T-cell (primary cell): ENCODE data around the gene OR6Q1. TPM values are rescaled to one million over a fixed set of nuclear protein-coding genes. Genes with fewer than 3 reads are reported as not detected.
"Not testable (repeated sequence)": the region's sequence is repeated elsewhere in the genome, so short reads cannot be mapped to it uniquely, and the experiment has no call there.

ENCODE experiments used
- ATAC-seq, 4 experiments: fragments of 200-7000 bp in 3 of 4; fragments of 150-1000 bp in 1 of 4; cut with Tn5 transposase; replicated peaks in 1 of 4; 1 replicate in 3 of 4; 2 replicates in 1 of 4; pipeline ENCODE4 v1.10.0; 2021; ENCODE audit warnings: moderate library complexity in 3 of 4, mild to moderate bottlenecking in 2 of 4, moderate number of reproducible peaks in 1 of 4
- CTCF ChIA-PET, 2 donors: fragments of 300-600 bp; sonication (Branson Sonifier 250); formaldehyde crosslinking; loops; one replicate each; lab custom pipeline; 2022; ENCODE audit warnings: antibody characterized with exemption in 2 of 2; lab: Charles Lee
- POLR2A ChIA-PET, 2 donors: fragments of 300-600 bp; sonication (Branson Sonifier 250); formaldehyde crosslinking; loops; one replicate each; lab custom pipeline; 2022; ENCODE audit warnings: antibody characterized with exemption in 2 of 2; lab: Charles Lee
- DNase-seq, 35 experiments: peaks; one replicate each; pipeline versions ENCODE4 v3.0.0 to v3.0.0-alpha.2; 2013 to 2023
- H3K27ac ChIP-seq: one replicate; pipeline ENCODE4 v1.5.1; 2013; ENCODE audit warnings: low read length
- H3K27me3 ChIP-seq, 2 experiments: replicated peaks in 1 of 2; 1 replicate in 1 of 2; 2 replicates in 1 of 2; pipeline versions ENCODE4 v1.6.1 to v1.7.0; 2013; ENCODE audit warnings: low read length in 1 of 2, mixed read lengths in 1 of 2; ENCODE audit not compliant: control insufficient read depth in 2 of 2, insufficient read depth in 2 of 2; ENCODE audit errors: extremely low read depth in 1 of 2
- H3K36me3 ChIP-seq, 2 donors: 1 replicate in 1 of 2; 2 replicates in 1 of 2; pipeline versions ENCODE4 v1.6.1 to v1.7.0; 2013; ENCODE audit warnings: low read length in 1 of 2; ENCODE audit not compliant: control insufficient read depth in 2 of 2, insufficient read depth in 1 of 2; ENCODE audit errors: extremely low read depth in 1 of 2
- H3K4me1 ChIP-seq, 2 experiments: 1 replicate in 1 of 2; 2 replicates in 1 of 2; pipeline versions ENCODE4 v1.6.1 to v1.7.0; 2013; ENCODE audit warnings: low read length in 2 of 2, mixed read lengths in 1 of 2; ENCODE audit not compliant: insufficient read depth in 2 of 2, control insufficient read depth in 1 of 2; ENCODE audit errors: extremely low read depth in 1 of 2
- H3K4me3 ChIP-seq, 2 donors: 1 replicate in 1 of 2; 2 replicates in 1 of 2; pipeline versions ENCODE4 v1.5.1 to v1.7.0; 2013; ENCODE audit warnings: mild to moderate bottlenecking in 2 of 2, low read length in 1 of 2, moderate library complexity in 1 of 2; ENCODE audit not compliant: control insufficient read depth in 1 of 2; ENCODE audit errors: extremely low read depth in 1 of 2
- H3K9me3 ChIP-seq: 2 replicates; pipeline ENCODE4 v1.7.0; 2013
- H3K27ac Mint-ChIP-seq, 2 donors: one replicate each; pipeline ENCODE4 v1.8.0; 2020 to 2021; ENCODE audit warnings: mild to moderate bottlenecking in 2 of 2, mixed read lengths in 2 of 2
- H3K27me3 Mint-ChIP-seq, 2 donors: one replicate each; pipeline ENCODE4 v1.8.0; 2021 to 2022; ENCODE audit warnings: mixed read lengths in 2 of 2
- H3K36me3 Mint-ChIP-seq: one replicate; pipeline ENCODE4 v1.8.0; 2021; ENCODE audit warnings: mixed read lengths
- H3K4me1 Mint-ChIP-seq, 3 donors: one replicate each; pipeline ENCODE4 v1.8.0; 2020 to 2022; ENCODE audit warnings: mixed read lengths in 3 of 3, mild to moderate bottlenecking in 1 of 3
- H3K4me3 Mint-ChIP-seq, 3 donors: one replicate each; pipeline ENCODE4 v1.8.0; 2020 to 2022; ENCODE audit warnings: mild to moderate bottlenecking in 3 of 3, mixed read lengths in 3 of 3, moderate library complexity in 3 of 3
- H3K9me3 Mint-ChIP-seq, 3 donors: one replicate each; pipeline ENCODE4 v1.8.0; 2020 to 2022; ENCODE audit warnings: mixed read lengths in 3 of 3
- WGBS: methylation state at CpG from one replicate; pipeline ENCODE4 v1.1.5; 2013; ENCODE audit warnings: missing lambda C conversion rate; ENCODE audit not compliant: insufficient coverage; 5-methylcytosine and 5-hydroxymethylcytosine counted together
- total RNA-seq, 35 experiments: library from RNA in 6 of 35; stranded (reverse) in 6 of 35; fragments of 120-200 nt in 1 of 35; gene quantifications; one replicate each; pipeline versions ENCODE4 v1.2.1 to v1.2.4 and lab custom pipeline; 2013 to 2026

The OR6Q1 gene, protein sequence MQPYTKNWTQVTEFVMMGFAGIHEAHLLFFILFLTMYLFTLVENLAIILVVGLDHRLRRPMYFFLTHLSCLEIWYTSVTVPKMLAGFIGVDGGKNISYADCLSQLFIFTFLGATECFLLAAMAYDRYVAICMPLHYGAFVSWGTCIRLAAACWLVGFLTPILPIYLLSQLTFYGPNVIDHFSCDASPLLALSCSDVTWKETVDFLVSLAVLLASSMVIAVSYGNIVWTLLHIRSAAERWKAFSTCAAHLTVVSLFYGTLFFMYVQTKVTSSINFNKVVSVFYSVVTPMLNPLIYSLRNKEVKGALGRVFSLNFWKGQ
- total RNA-seq (not detected), total RNA-seq (lab: John Stamatoyannopoulos, UW) (0 reads per million in 29 experiments)
- not detected for total RNA-seq (2013)

DNA sequence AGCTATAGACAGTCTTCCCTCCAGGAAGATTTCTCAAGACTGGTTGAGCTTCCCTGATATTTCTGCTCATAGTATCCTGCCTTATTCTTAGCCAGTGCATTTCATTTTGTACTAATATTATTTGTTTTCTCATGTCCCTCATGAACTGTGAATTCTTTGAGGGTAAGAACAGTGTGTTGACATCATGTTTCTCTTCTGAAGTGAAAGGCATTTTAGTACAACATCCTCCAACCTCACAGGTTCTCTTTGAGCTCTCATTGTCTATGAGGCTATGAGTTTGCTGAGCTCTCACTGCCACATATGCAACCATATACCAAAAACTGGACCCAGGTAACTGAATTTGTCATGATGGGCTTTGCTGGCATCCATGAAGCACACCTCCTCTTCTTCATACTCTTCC, at the start of gene OR6Q1:
Gene OR6Q1 (plus strand): TSS at position 301 of the 400 bp plus-strand sequence. CDS start 0 bp downstream, at position 301.
- no peak within 1 kb of the TSS for H3K4me3 Mint-ChIP-seq
- ATAC-seq (no peak), DNase-seq (no peak)
- H3K27ac Mint-ChIP-seq: no peak within 1 kb of the TSS
- Histone ChIP-seq H3K36me3 (no peaks in the 10 kb centered on the region), H3K27ac (no peak within 1 kb of the TSS), H3K4me3 (no peak within 1 kb of the TSS), H3K27me3 (no peaks in the 10 kb centered on the region), H3K4me1 (no peaks in the 10 kb centered on the region), H3K9me3 (no peaks in the 10 kb centered on the region)
- H3K36me3 Mint-ChIP-seq: no peaks in the 10 kb centered on the region
- ChIA-PET CTCF (no interaction called here), POLR2A (no interaction called here)
- H3K4me1 Mint-ChIP-seq: no peaks in the 10 kb centered on the region
- peaks cover 5 to 18% of the 10 kb centered on the region in 2 donors for H3K27me3 Mint-ChIP-seq
- peaks cover 0 to 12% (median 0%) of the 10 kb centered on the region in 3 donors for H3K9me3 Mint-ChIP-seq

DNA sequence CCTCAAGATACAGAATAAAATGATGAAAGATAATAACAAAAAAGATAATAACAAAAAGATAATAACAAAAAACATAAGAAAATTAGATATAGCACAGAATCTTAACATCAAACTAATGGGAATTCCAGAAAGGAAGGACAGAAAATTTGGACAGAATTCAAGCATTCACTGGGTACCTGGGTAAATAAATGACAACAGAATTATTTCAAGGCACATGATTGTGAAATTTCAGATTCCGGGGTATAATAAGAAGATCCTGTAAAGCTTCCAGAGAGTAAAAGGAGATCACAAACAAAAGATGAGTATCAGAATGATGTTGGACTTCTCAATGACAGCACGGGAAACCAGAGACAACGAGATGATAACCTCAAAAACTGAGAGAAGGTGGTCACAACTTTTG, 49.2 kb upstream of the OR6Q1 start:
- Histone ChIP-seq H3K4me3 (no peak overlapping the region), H3K4me1 (no peaks in the 10 kb centered on the region), H3K36me3 (no peaks in the 10 kb centered on the region), H3K27me3 (peaks cover 0 to 4% of the 10 kb centered on the region in 2 experiments), H3K27ac (no peak overlapping the region), H3K9me3 (no peaks in the 10 kb centered on the region)
- peaks cover 0 to 4% (median 0%) of the 10 kb centered on the region in 3 donors for H3K9me3 Mint-ChIP-seq
- ATAC-seq: no peak
- no peaks in the 10 kb centered on the region for H3K4me1 Mint-ChIP-seq
- WGBS: 83% methylated on average over 1 of the region's 3 CpGs
- DNase-seq: no peak
- H3K36me3 Mint-ChIP-seq: no peaks in the 10 kb centered on the region
- H3K27ac Mint-ChIP-seq: no peak overlapping the region
- ChIA-PET CTCF (no interaction called here), POLR2A (no interaction called here)
- peaks cover 9 to 10% of the 10 kb centered on the region in 2 donors for H3K27me3 Mint-ChIP-seq
- H3K4me3 Mint-ChIP-seq: no peak overlapping the region

DNA sequence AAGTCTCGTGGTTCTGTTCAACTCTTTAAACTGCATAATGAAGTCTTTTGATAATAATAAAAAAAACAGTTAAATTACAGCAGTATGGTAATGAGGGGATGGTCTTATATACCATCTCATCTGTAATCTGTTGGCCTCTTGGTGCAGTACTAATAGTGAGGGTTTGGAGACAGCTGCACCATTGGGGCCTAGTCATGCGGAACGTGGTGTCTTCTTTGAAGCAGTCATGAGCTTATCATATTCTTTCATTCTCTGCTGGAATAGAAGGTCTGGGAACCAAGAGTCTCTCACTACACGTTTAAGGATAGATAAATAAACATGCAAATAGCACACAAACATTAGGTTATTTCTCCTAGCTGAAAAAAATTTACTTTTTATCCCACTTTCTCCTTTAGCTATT, 48.0 kb upstream of the OR6Q1 start:
- ChIA-PET CTCF (no interaction called here), POLR2A (interaction anchor here in 1 of 2 donors (0.6 kb wide), 1 partner anchor 577 kb away, joined by 3 read pairs; no protein-coding TSS in a partner anchor)
- ATAC-seq (no peak), DNase-seq (no peak)
- Mint-ChIP-seq H3K27ac (no peak overlapping the region), H3K4me1 (no peaks in the 10 kb centered on the region), H3K9me3 (peaks cover 0 to 5% (median 4%) of the 10 kb centered on the region in 3 donors), H3K27me3 (peaks cover 9 to 10% of the 10 kb centered on the region in 2 donors), H3K4me3 (no peak overlapping the region), H3K36me3 (no peaks in the 10 kb centered on the region)
- 83% methylated on average over 2 of the region's 4 CpGs for WGBS
- H3K9me3 ChIP-seq: no peaks in the 10 kb centered on the region
- H3K27me3 ChIP-seq: peaks cover 0 to 1% of the 10 kb centered on the region in 2 experiments
- H3K27ac ChIP-seq: no peak overlapping the region
- no peak overlapping the region for H3K4me3 ChIP-seq
- H3K4me1 ChIP-seq: no peaks in the 10 kb centered on the region
- no peaks in the 10 kb centered on the region for H3K36me3 ChIP-seq

DNA sequence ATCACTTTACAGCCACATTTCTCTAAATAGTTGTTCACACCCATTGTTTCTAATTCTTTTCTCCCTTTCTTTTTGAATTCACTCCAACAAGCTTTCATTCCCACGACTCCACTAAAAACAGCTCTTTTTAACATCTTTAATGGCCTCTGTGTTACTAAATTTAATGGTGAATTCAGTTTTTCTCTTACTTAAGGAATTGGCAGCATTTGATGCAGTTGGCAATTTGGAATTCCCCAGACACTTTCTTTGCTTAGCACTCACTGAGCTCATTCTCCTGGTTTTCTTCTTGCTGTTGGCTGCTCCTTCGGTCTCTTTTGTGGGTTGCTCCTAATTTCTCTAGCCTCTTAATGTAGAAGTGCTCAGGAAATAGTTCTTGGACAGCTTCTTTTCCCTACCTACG, 47.6 kb upstream of the OR6Q1 start:
- Histone ChIP-seq H3K4me3 (no peak overlapping the region), H3K9me3 (no peaks in the 10 kb centered on the region), H3K27ac (no peak overlapping the region), H3K27me3 (no peaks in the 10 kb centered on the region), H3K4me1 (no peaks in the 10 kb centered on the region), H3K36me3 (no peaks in the 10 kb centered on the region)
- peaks cover 9 to 10% of the 10 kb centered on the region in 2 donors for H3K27me3 Mint-ChIP-seq
- peaks cover 3 to 8% (median 5%) of the 10 kb centered on the region in 3 donors for H3K9me3 Mint-ChIP-seq
- CTCF ChIA-PET: no interaction called here
- ATAC-seq (no peak), DNase-seq (no peak)
- POLR2A ChIA-PET: interaction anchor here in 1 of 2 donors (0.6 kb wide), 1 partner anchor 577 kb away, joined by 3 read pairs; no protein-coding TSS in a partner anchor
- no peak overlapping the region for H3K27ac Mint-ChIP-seq
- H3K36me3 Mint-ChIP-seq: no peaks in the 10 kb centered on the region
- WGBS: no CpG with 5 or more reads among the region's 3 CpGs
- no peak overlapping the region for H3K4me3 Mint-ChIP-seq
- no peaks in the 10 kb centered on the region for H3K4me1 Mint-ChIP-seq

DNA sequence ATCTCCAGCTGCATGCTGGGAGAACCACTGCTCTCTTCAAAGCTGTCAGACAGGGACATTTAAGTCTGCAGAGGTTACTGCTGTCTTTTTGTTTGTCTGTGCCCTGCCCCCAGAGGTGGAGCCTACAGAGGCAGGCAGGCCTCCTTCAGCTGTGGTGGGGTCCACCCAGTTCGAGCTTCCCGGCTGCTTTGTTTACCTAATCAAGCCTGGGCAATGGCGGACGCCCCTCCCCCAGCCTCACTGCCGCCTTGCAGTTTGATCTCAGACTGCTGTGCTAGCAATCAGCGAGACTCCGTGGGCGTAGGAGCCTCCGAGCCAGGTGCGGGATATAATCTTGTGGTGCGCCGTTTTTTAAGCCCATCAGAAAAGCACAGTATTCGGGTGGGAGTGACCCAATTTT, 31.2 kb upstream of the OR6Q1 start:
- H3K9me3 ChIP-seq, H3K27ac Mint-ChIP-seq, H3K4me1 ChIP-seq, H3K4me3 Mint-ChIP-seq, H3K27me3 ChIP-seq, POLR2A ChIA-PET, ATAC-seq, H3K36me3 Mint-ChIP-seq, H3K4me1 Mint-ChIP-seq, H3K4me3 ChIP-seq, H3K36me3 ChIP-seq, DNase-seq, H3K9me3 Mint-ChIP-seq, CTCF ChIA-PET, H3K27ac ChIP-seq: not testable (repeated sequence)
- peaks cover 18 to 21% of the 10 kb centered on the region in 2 donors for H3K27me3 Mint-ChIP-seq
- WGBS: no CpG with 5 or more reads among the region's 13 CpGs

DNA sequence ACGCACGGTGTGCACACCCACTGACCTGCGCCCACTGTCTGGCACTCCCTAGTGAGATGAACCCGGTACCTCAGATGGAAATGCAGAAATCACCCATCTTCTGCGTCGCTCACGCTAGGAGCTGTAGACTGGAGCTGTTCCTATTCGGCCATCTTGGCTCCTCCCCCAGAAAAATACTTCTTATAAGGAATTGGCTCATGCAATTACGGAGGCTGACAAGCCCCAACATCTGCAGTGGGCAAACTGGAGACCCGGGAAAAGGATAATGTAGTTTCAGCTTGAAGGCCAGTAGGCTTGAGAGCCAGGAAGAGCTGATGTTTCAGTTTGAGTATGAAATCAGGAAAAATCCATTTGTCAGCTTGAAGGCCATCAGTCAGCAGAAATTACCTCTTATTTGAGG, 30.7 kb upstream of the OR6Q1 start:
- ATAC-seq, H3K36me3 Mint-ChIP-seq, H3K9me3 Mint-ChIP-seq, H3K4me3 ChIP-seq, H3K27me3 ChIP-seq, DNase-seq, H3K27ac Mint-ChIP-seq, POLR2A ChIA-PET, H3K27ac ChIP-seq, H3K4me1 ChIP-seq, H3K4me3 Mint-ChIP-seq, H3K9me3 ChIP-seq, H3K36me3 ChIP-seq, H3K4me1 Mint-ChIP-seq, CTCF ChIA-PET: not testable (repeated sequence)
- H3K27me3 Mint-ChIP-seq: peaks cover 22 to 24% of the 10 kb centered on the region in 2 donors
- WGBS: 100% methylated on average over 1 of the region's 10 CpGs
